Inflammatory macrophage treated with lipopolysaccharide for 4 hours (primary cell): Measurements from ENCODE around the gene DIPK1A.
"Not testable (repeated sequence)": the region's sequence is repeated elsewhere in the genome, so short reads cannot be mapped to it uniquely, and the experiment has no call there.

Source experiments
- DNase-seq: peaks from one replicate; pipeline ENCODE4 v3.0.0-alpha.2; 2020

Gene DIPK1A

GRCh38 chr1:92975551-92976232 lies 14.4 kb upstream of the DIPK1A start:
- DNase-seq = peak; percentile 58

GRCh38 chr1:92974112-92974511 lies 12.8 kb upstream of the DIPK1A start:
- not testable (repeated sequence) for DNase-seq

GRCh38 chr1:92973203-92973897 lies 12.1 kb upstream of the DIPK1A start:
- DNase-seq = peak; percentile 53

GRCh38 chr1:92972409-92973129 lies 11.3 kb upstream of the DIPK1A start:
- peak; percentile 40 for DNase-seq

- DNase-seq = not testable (repeated sequence)
Observed at GRCh38 chr1:92971932-92972331, 10.7 kb upstream of the DIPK1A start.

GRCh38 chr1:92970990-92971689 lies 9.9 kb upstream of the DIPK1A start:
- no peak for DNase-seq

GRCh38 chr1:92969517-92969916 lies 8.3 kb upstream of the DIPK1A start:
- DNase-seq = peak; percentile 48

GRCh38 chr1:92968138-92969032 lies 7.1 kb upstream of the DIPK1A start:
- DNase-seq = peak; percentile 44

- no peak for DNase-seq
Observed at GRCh38 chr1:92964998-92965397, 3.7 kb upstream of the DIPK1A start.

GRCh38 chr1:92964316-92964715 lies 3.1 kb upstream of the DIPK1A start:
- DNase-seq = peak; percentile 32

GRCh38 chr1:92961896-92962752 lies 862 bp upstream of the DIPK1A start:
- DNase-seq = peak; percentile 45

- peak; percentile 79 for DNase-seq
Observed at GRCh38 chr1:92960395-92961130, 699 bp downstream of the DIPK1A start.

- no peak for DNase-seq
Observed at GRCh38 chr1:92958203-92958970, 2.9 kb downstream of the DIPK1A start.

- DNase-seq = no peak
Observed at GRCh38 chr1:92957030-92957734, 4.1 kb downstream of the DIPK1A start.

GRCh38 chr1:92956254-92957029 lies 4.8 kb downstream of the DIPK1A start:
- DNase-seq = no peak

- peak; percentile 88 for DNase-seq
Observed at GRCh38 chr1:92953491-92953890, 7.8 kb downstream of the DIPK1A start.

GRCh38 chr1:92952714-92953113 lies 8.5 kb downstream of the DIPK1A start:
- DNase-seq = no peak

- peak; percentile 86 for DNase-seq
Observed at GRCh38 chr1:92951141-92951582, 10.1 kb downstream of the DIPK1A start.
